Loucy (cell line): ENCODE measurements around the gene LSM3.

ENCODE experiments used
- H2AFZ ChIP-seq: fragments of 200-600 bp; sonication (generic); 2 replicates; pipeline ENCODE4 v1.6.0; 2016; ENCODE audit warnings: antibody characterized with exemption, mild to moderate bottlenecking, low read length, moderate library complexity
- H3F3A ChIP-seq: fragments of 200-600 bp; 2 replicates; pipeline ENCODE4 v1.6.0; 2016; ENCODE audit warnings: antibody characterized with exemption, low read depth, mild to moderate bottlenecking
- H3K27me3 ChIP-seq: fragments of 200-600 bp; sonication (generic); 2 replicates; pipeline ENCODE4 v1.6.1; 2014; ENCODE audit warnings: low read length, mild to moderate bottlenecking; ENCODE audit not compliant: insufficient read depth, poor library complexity, severe bottlenecking
- H3K36me3 ChIP-seq: fragments of 200-600 bp; sonication (generic); 2 replicates; pipeline ENCODE4 v1.6.1; 2016; ENCODE audit warnings: low read length; ENCODE audit not compliant: insufficient read depth
- H3K4me1 ChIP-seq: fragments of 200-600 bp; sonication (generic); 2 replicates; pipeline ENCODE4 v1.5.1; 2014; ENCODE audit warnings: low read length, mild to moderate bottlenecking; ENCODE audit not compliant: insufficient read depth, poor library complexity, severe bottlenecking
- H3K4me2 ChIP-seq: fragments of 200-600 bp; sonication (generic); 2 replicates; pipeline ENCODE4 v1.6.0; 2014; ENCODE audit warnings: antibody characterized with exemption, low read length, low read depth, mild to moderate bottlenecking; ENCODE audit not compliant: poor library complexity, severe bottlenecking
- H3K4me3 ChIP-seq: fragments of 200-600 bp; sonication (generic); 2 replicates; pipeline ENCODE4 v1.5.1; 2014; ENCODE audit warnings: low read length, mild to moderate bottlenecking, mixed read lengths; ENCODE audit not compliant: poor library complexity, severe bottlenecking
- H3K79me2 ChIP-seq: fragments of 200-600 bp; sonication (generic); 2 replicates; pipeline ENCODE4 v1.6.1; 2014; ENCODE audit warnings: low read length; ENCODE audit not compliant: insufficient read depth
- H3K9ac ChIP-seq: fragments of 200-600 bp; sonication (generic); 2 replicates; pipeline ENCODE4 v1.6.0; 2014; ENCODE audit warnings: mild to moderate bottlenecking, low read depth, low read length, moderate library complexity; ENCODE audit not compliant: poor library complexity, severe bottlenecking
- H3K9me2 ChIP-seq: fragments of 200-600 bp; sonication (generic); replicated peaks from 2 replicates; pipeline ENCODE4 v1.6.1; 2016; ENCODE audit warnings: low read depth, low read length, mixed read lengths
- H3K9me3 ChIP-seq: fragments of 200-600 bp; sonication (generic); 2 replicates; pipeline ENCODE4 v1.6.1; 2014; ENCODE audit warnings: mild to moderate bottlenecking, antibody characterized with exemption, low read length, low read depth; ENCODE audit not compliant: insufficient read depth
- H4K20me1 ChIP-seq: fragments of 200-600 bp; sonication (generic); 2 replicates; pipeline ENCODE4 v1.6.0; 2014; ENCODE audit warnings: antibody characterized with exemption, low read length, mild to moderate bottlenecking; ENCODE audit not compliant: insufficient read depth, poor library complexity, severe bottlenecking
- CTCF ChIP-seq: fragments of 200-600 bp; sonication (generic); conservative IDR thresholded peaks from 2 replicates; pipeline ENCODE4 v1.5.1; 2014; ENCODE audit warnings: mild to moderate bottlenecking, antibody characterized with exemption, low read length
- EZH2phosphoT487 ChIP-seq: fragments of 200-600 bp; IDR thresholded peaks from 2 replicates; pipeline ENCODE4 v1.6.1; 2018; ENCODE audit warnings: antibody characterized with exemption, mild to moderate bottlenecking, moderate library complexity, borderline replicate concordance

LSM3 gene

GRCh38 chr3:14231145-14231990, 52.8 kb downstream of the LSM3 start:
- no peak overlapping the region for H2AFZ ChIP-seq
- H3F3A ChIP-seq = no peaks in the 10 kb centered on the region
- H3K4me3 ChIP-seq = no peak overlapping the region
- no peaks in the 10 kb centered on the region for H3K79me2 ChIP-seq
- peaks cover 6% of the 10 kb centered on the region; the same call in 1 of the 2 replicates for H3K9me3 ChIP-seq
- H3K4me2 ChIP-seq = peak overlapping the region; percentile 64
- H3K9me2 ChIP-seq = no peaks in the 10 kb centered on the region
- peak overlapping the region; percentile 65 for H3K9ac ChIP-seq
- H3K27me3 ChIP-seq = no peaks in the 10 kb centered on the region
- no peak for TF ChIP-seq CTCF
- TF ChIP-seq EZH2phosphoT487 = no peak
- no peaks in the 10 kb centered on the region for H4K20me1 ChIP-seq
- peaks cover 51% of the 10 kb centered on the region for H3K4me1 ChIP-seq
- H3K36me3 ChIP-seq = no peaks in the 10 kb centered on the region

GRCh38 chr3:14231998-14232501, 53.4 kb downstream of the LSM3 start:
- Histone ChIP-seq H3K9ac (peak overlapping the region; percentile 65), H3K4me2 (peak overlapping the region; percentile 64), H3K79me2 (no peaks in the 10 kb centered on the region), H3K27me3 (no peaks in the 10 kb centered on the region), H3K9me3 (peaks cover 6% of the 10 kb centered on the region; the same call in 1 of the 2 replicates), H3F3A (no peaks in the 10 kb centered on the region), H3K4me3 (peak overlapping the region; percentile 50), H2AFZ (no peak overlapping the region), H3K4me1 (peaks cover 51% of the 10 kb centered on the region), H3K36me3 (no peaks in the 10 kb centered on the region), H3K9me2 (no peaks in the 10 kb centered on the region), H4K20me1 (no peaks in the 10 kb centered on the region)
- no peak for TF ChIP-seq CTCF
- no peak for TF ChIP-seq EZH2phosphoT487

- H3K36me3 ChIP-seq = no peaks in the 10 kb centered on the region
- H3K9me3 ChIP-seq = peaks cover 6% of the 10 kb centered on the region; the same call in 1 of the 2 replicates
- H3K4me1 ChIP-seq = peaks cover 51% of the 10 kb centered on the region
- no peaks in the 10 kb centered on the region for H3K27me3 ChIP-seq
- TF ChIP-seq CTCF (no peak), EZH2phosphoT487 (no peak)
- no peaks in the 10 kb centered on the region for H4K20me1 ChIP-seq
- no peaks in the 10 kb centered on the region for H3F3A ChIP-seq
- no peak overlapping the region for H3K4me3 ChIP-seq
- no peaks in the 10 kb centered on the region for H3K79me2 ChIP-seq
- peak overlapping the region; percentile 42 for H3K4me2 ChIP-seq
- peak overlapping the region; percentile 15 for H3K9ac ChIP-seq
- no peaks in the 10 kb centered on the region for H3K9me2 ChIP-seq
- H2AFZ ChIP-seq = no peak overlapping the region
Measured at GRCh38 chr3:14234251-14235002, 55.8 kb downstream of the LSM3 start.
